Measurements from ENCODE around the gene TENT4B. TPM values are rescaled to one million over a fixed set of nuclear protein-coding genes. Genes with fewer than 3 reads are reported as not detected.

Gene TENT4B
- total RNA-seq, 3 donors from 2014 or later = 10.6 to 20.0 (median 11.5) TPM

DNA sequence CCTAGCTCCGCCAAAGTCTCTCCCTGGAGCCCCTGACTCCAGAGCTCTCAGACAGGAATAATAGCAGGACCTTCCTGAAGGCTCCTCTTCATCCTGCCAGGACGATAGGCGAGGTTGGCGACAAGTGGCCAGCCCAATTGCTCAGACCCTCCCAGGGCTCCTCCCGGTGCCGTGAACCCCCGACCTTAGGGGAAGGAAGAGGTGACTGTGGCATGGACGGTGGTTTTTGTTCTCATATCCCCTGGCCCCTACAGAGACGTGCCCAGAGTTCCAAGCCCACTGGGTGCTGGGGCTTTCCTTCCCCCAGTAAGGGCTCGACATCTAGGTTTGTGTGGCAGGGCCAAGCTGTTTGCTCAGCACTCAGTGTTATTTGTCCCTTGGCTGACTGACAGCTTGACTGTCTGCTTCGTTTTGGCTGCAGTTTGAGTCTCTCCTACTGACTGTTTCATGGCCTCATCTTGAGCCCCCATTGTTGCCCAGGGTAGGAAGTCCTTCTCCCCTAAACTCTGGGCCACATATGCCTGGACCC is 108.7 kb downstream of the TENT4B start:
- Histone ChIP-seq H3K9me3 (no peaks in the 10 kb centered on the region), H3K4me1 (ENCODE audit: low read depth) (peaks cover 27% of the 10 kb centered on the region), H3K36me3 (ENCODE audit: low read depth) (no peaks in the 10 kb centered on the region), H3K4me3 (no peak overlapping the region)
- TF ChIP-seq CTCF (IDR thresholded peaks at IDR 0.05) = no peak
- intact Hi-C loops (cut with DNase I, micrococcal nuclease) = no loop called here
- no peak for ATAC-seq
- DNase-seq = peak in 2 of 3 donors; percentile 27 to 29

DNA sequence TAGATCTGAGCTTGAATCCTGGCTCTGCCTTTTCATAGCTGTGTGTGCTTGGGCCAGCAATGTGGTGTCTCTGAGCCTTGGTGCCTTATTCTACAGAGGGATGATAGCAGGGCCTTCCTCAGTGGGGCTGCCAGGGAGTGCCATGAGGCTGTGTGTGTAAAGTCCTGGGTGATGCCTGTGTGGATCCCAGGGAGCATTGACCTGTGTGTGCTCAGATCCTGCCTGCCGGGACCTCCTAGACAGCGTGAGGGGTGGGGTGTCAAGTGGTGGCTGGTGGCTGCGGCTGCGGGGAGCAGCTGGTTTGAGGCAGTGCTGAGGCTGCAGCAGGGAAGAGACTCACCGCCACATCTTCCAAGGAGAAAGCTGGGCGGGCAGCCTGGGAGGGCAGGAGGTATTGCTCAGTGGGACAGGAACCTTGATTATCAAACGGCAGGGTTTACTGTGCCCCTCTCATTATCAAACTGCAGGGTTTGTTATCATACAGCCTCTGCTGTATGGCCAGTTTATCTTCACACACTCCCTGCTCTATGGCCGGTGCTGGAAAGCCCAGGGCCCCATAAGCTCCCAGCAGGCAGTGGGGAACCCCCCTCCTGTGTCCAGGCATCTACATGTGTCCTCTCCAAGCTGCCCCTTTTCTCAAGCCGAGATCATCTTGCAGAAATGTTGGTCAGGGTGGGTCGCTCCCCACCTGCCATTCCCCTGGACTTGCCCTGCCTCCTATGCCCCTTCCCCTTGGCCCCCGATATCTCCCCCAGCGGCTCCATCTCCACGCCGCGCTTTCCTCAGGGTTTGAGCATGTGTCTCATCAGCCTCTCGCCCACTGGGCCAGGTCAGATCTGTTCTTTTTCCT is 110.2 kb downstream of the TENT4B start:
- intact Hi-C loops (cut with DNase I, micrococcal nuclease) = no loop called here
- H3K9me3 ChIP-seq = no peaks in the 10 kb centered on the region
- H3K4me1 ChIP-seq (ENCODE audit: low read depth) = peaks cover 37% of the 10 kb centered on the region
- DNase-seq (peak in 2 of 3 donors; percentile 21 to 40), ATAC-seq (no peak)
- H3K36me3 ChIP-seq (ENCODE audit: low read depth) = no peaks in the 10 kb centered on the region
- no peak overlapping the region for H3K4me3 ChIP-seq
- no peak for TF ChIP-seq CTCF (IDR thresholded peaks at IDR 0.05)

DNA sequence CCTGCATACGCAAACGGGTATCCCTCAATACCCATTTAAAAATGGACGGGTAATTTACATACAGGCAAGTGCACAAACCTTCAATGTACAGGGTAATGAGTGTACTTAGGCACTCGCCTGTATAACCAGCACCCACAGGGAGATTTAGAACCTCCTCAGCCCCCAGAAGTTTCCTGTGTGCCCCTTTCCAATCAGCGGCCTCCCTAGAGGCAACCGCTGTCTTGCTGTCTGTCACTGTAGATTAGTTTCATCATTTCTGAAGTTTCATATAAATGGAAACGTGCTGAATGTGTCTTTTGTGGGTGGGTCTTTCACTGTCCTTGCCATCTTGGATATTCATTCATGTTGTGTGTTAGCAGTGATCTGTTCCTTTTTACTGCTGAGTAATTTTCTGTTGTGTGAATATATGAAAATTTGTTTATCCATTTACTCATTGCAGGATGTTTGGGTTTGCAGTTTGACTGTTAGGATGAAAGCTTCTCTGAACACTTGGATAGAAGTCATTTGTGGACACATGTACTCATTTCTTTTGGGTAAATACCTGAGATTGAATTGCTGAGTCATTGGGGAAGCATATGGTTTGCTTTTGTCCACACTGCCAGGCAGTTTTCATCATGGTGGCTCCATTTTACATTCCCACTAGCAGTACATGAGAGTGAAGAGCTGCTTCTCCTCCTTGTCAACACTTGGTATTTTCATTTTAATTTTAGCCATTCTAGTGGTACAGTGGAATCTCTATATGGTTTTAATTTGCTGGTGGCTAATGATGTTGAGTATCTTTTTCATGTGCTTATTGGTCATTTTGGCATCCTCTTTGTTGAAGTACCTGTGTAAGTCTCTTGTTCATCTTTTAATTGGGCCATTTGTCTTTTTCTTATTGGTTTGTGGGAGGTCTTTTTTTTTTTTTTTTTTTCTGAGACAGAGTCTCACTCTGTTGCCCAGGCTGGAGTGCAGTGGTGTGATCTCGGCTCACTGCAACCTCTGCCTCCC is 111.1 kb downstream of the TENT4B start:
- Histone ChIP-seq H3K9me3 (no peaks in the 10 kb centered on the region), H3K4me1 (ENCODE audit: low read depth) (peaks cover 36% of the 10 kb centered on the region), H3K4me3 (no peak overlapping the region), H3K36me3 (ENCODE audit: low read depth) (no peaks in the 10 kb centered on the region)
- intact Hi-C loops (cut with DNase I, micrococcal nuclease) = no loop called here
- DNase-seq = no peak
- ATAC-seq = no peak
- no peak for TF ChIP-seq CTCF (IDR thresholded peaks at IDR 0.05)

GRCh38 chr16:50265260-50265659 is 112.2 kb downstream of the TENT4B start:
- peak; percentile 48 to 53 (median 52) for DNase-seq
- intact Hi-C loops (cut with DNase I, micrococcal nuclease) = no loop called here
- no peaks in the 10 kb centered on the region for H3K9me3 ChIP-seq
- peak; percentile 29 for TF ChIP-seq CTCF (IDR thresholded peaks at IDR 0.05)
- H3K4me1 ChIP-seq (ENCODE audit: low read depth) = peaks cover 29% of the 10 kb centered on the region
- no peaks in the 10 kb centered on the region for H3K36me3 ChIP-seq (ENCODE audit: low read depth)
- no peak overlapping the region for H3K4me3 ChIP-seq
- peak; percentile 58 for ATAC-seq

- DNase-seq (peak in 2 of 3 donors; percentile 39 to 56), ATAC-seq (no peak)
- Histone ChIP-seq H3K4me3 (no peak overlapping the region), H3K9me3 (no peaks in the 10 kb centered on the region), H3K4me1 (ENCODE audit: low read depth) (peaks cover 29% of the 10 kb centered on the region), H3K36me3 (ENCODE audit: low read depth) (no peaks in the 10 kb centered on the region)
- no peak for TF ChIP-seq CTCF (IDR thresholded peaks at IDR 0.05)
- intact Hi-C loops (cut with DNase I, micrococcal nuclease) = no loop called here
Observed at GRCh38 chr16:50265716-50266336, 112.7 kb downstream of the TENT4B start.

Data from mucosa of descending colon (tissue), 3 donors.